GM13977 (cell line): ENCODE data around the gene ZSCAN20.

ENCODE experiments used
- DNase-seq: peaks from one replicate; pipeline ENCODE4 v3.0.0; 2012; ENCODE audit warnings: low spot score
- in situ Hi-C: fragments of 300-500 bp; cut with MboI; formaldehyde crosslinking; loops from one replicate; pipeline ENCODE4 v1.12.0; 2022; ENCODE audit warnings: low sequenced_read_pairs, low pct_unique_long_range_greater_than_20kb, mixed read lengths, inconsistent platforms; ENCODE audit not compliant: unreplicated experiment
- TF ChIP-seq, protein P1 (sequence below): IDR thresholded peaks from 2 replicates; pipeline ENCODE4 v1.5.1; 2012; ENCODE audit warnings: mild to moderate bottlenecking, control low read depth; ENCODE audit not compliant: insufficient read depth; ENCODE audit errors: extremely low read depth, missing control alignments

Gene ZSCAN20

GRCh38 chr1:33472269-33472980 lies at the start of gene ZSCAN20:
TSS of gene ZSCAN20 (plus strand) at chr1:33472645. CDS start at chr1:33479289, 6,644 bp downstream.
- peak; percentile 87 for DNase-seq
- TF ChIP-seq, protein P1, sequence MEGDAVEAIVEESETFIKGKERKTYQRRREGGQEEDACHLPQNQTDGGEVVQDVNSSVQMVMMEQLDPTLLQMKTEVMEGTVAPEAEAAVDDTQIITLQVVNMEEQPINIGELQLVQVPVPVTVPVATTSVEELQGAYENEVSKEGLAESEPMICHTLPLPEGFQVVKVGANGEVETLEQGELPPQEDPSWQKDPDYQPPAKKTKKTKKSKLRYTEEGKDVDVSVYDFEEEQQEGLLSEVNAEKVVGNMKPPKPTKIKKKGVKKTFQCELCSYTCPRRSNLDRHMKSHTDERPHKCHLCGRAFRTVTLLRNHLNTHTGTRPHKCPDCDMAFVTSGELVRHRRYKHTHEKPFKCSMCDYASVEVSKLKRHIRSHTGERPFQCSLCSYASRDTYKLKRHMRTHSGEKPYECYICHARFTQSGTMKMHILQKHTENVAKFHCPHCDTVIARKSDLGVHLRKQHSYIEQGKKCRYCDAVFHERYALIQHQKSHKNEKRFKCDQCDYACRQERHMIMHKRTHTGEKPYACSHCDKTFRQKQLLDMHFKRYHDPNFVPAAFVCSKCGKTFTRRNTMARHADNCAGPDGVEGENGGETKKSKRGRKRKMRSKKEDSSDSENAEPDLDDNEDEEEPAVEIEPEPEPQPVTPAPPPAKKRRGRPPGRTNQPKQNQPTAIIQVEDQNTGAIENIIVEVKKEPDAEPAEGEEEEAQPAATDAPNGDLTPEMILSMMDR = no peak
- in situ Hi-C loops = loop anchor here (10.0 kb wide), 1 partner anchor 178 kb away; no protein-coding TSS in a partner anchor

GRCh38 chr1:33424205-33424604 lies 48.2 kb upstream of the ZSCAN20 start:
- TF ChIP-seq, protein P1 = no peak
- in situ Hi-C loops = no loop called here
- DNase-seq = no peak

DNA sequence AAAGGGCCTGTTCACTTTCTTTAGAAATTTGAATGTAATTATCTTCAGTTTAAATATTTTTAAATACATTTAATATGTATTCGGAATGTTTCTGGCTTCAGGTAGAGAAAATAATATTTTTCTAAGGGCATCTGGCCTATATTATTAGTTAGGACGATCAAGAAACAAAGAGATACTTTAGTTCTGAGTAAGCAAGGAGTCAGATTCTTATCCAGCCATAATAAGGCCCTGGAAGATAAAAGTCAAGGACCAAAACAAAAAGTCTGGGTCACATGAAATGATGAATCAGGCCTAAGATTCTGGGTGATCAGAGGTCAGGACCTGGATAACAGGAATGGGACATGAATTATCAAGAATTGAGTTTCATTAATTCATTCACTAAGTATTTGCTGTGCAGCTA lies 47.8 kb upstream of the ZSCAN20 start:
- TF ChIP-seq, protein P1 = no peak
- DNase-seq = no peak

GRCh38 chr1:33425900-33426299 lies 46.5 kb upstream of the ZSCAN20 start:
- in situ Hi-C loops = no loop called here
- DNase-seq = peak; percentile 36
- TF ChIP-seq, protein P1 = no peak

More for the DNA sequence above, 47.8 kb upstream of the ZSCAN20 start:
- in situ Hi-C loops = no loop called here

- DNase-seq = no peak
- in situ Hi-C loops = no loop called here
- TF ChIP-seq, protein P1 = no peak
Observed at GRCh38 chr1:33426916-33427315, 45.5 kb upstream of the ZSCAN20 start.

GRCh38 chr1:33428661-33429060 lies 43.8 kb upstream of the ZSCAN20 start:
- TF ChIP-seq, protein P1 = no peak
- in situ Hi-C loops = no loop called here
- no peak for DNase-seq
